HG03066 (cell line): ENCODE results near the gene GRM5.

Experiments
- ATAC-seq: cut with Tn5 transposase; IDR thresholded peaks from one replicate; pipeline ENCODE4 v1.9.1; 2021; ENCODE audit warnings: low read depth; ENCODE audit not compliant: unreplicated experiment

Gene GRM5

DNA sequence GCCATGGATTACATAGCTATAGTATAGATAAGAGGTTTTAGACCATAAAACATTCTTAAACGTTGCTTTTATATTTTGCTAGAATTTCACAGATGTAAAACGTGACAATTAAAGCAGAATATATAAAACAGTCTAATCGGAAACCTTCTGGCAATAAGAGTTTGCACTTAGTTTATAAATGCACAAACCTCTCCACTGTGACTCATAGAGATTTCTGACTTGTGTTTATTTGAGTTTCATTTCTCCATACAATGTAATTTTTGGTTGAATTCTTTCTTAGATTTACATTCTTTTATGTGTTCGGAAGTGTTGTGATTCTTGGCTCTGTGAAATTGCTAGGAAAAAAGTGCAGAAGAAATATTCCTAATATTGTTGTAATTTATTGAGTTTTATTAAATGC is 439.6 kb downstream of the GRM5 start:
- no peak for ATAC-seq

DNA sequence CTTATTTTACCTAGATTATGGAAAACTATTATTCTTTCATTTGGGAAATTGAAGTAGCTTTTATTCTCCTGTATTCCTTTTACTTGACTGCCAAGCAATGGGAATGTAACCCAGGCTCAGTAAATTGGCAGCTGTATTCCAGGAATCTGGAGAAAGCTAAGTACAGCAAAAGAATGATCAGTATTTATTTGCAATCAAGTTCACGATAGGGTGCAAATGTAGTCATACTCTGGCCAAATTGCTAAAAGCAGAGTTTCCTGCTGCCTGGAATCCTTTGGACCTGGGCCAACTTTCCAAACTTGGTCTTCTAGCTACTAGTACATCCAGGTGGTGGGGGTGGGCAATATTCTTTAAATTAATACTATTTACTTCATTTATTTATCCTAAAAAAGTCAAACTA is 442.3 kb downstream of the GRM5 start:
- ATAC-seq, result no peak

DNA sequence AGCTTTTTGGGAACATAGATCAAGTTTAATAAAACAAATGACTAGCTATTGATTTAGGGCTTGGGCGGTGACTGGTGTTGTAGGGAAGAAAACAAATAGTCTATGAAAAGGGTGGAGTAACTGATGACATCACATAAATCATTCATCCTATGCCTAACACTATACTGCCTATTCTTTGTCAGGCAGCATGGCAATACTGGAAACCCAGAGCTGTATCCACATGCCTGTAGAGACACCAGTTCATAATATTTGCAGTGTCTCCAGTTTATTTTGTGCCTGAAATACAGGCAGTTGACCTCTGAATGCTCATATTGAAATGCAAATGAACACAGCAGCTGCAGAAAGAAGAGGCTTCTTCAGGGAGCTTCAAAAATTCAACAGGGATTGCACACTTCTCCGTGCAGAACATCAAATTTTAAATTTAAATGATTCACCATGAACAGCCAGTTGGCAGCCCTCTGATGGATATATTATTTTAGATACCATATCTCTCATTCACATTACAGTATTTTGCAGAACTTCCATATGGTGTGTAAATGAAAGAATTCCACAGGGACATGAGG is 445.1 kb downstream of the GRM5 start:
- no peak for ATAC-seq

DNA sequence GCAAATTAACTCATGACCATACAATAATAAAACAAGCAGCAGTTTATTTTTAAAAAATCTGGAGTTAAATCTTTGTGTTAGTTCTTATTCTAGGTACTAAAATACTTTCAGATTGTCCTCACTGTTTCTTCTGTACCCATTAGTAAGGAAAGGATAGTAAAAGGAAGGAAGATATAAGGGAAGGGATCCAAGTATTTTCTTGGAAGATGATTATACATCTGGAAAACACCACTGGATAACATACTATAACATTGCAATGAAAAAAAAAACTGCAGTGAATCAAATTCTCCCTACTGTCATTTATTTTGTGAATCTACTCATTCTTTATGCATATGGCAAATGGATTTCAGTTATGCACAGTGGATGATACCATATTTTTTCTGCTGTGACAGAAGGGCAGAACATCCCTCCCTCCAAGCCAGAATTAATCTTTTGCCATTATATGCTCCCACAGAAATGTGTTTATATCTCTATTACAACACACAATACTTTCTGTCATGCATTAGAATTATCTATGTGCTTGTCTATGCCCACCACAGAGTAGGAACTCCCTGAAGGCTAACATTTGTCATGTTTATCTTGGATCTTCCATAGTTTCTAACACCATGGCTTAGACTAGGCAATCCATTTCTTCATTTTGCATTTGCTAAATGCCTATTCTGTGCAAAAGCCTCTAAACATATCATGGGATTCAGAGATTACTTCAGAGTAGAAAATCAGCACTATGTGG is 446.0 kb downstream of the GRM5 start:
- ATAC-seq, result no peak

DNA sequence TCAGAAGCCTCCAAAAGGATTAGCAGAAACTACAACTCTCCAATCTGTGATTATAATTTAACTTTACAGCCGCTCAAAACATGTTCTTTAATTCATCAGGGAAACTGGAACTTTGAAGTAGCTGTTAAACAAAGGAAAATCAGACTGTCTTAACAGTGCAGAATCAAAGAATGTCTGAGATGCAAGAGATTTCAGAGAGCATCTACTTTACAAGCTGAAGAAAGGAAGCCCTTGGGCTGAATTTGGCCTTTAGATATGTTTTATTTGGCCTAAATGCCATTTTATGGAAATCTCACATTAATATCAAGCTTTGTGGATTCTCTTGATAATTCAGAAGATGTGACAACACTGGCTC is 446.7 kb downstream of the GRM5 start:
- no peak for ATAC-seq

DNA sequence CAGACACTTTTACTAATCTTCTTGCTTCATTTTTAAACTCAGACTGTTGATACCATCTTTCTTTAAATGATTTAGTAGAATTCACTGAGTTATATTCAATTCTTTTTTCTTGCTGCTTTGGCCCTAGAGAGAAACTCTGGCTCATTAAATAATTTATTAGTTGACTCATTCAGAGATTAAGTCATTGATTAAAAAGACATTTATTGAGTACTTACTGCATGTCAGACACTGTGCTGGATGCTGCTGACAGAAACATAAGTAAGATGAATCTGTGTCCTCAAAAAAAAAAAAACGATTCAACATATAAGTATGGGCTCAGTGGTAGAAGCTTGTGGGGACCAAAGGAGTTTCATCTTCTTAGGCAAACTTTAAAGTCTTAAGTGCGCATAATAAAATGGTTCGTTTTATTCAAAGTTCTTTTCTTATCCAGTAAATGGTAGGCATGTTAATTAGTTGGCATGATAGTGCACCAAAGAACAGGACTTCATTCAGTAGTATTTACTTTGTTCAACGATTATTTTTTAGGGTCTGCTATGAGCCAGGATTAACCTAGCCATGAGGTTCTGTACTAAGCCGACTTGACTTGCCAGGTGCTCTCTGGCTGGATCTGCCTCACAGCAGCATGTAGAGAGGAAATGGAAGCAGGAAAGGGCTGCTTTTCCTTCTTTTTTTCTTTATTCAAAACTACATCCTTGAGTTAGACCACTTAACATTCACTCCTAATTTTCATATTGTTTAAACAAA is 447.3 kb downstream of the GRM5 start:
- ATAC-seq, result no peak

DNA sequence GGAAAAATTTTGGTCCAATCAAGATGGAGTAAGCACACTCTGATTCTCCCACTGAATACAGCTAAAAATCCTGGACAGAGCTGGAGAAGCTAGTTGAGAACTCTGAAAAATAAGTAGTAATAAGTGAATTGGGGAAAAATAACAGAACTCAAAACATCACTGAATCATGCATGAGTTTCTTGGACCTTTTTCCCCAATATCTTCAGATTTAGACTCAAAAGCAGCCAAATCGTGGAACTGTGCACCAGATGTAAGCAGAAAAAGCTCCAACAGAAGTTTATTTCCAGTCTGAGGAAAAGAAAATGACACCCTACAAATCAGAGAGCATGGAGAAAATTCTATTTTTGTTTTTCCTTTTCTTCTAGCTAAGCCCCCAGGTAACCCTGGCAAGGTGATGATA is 448.6 kb downstream of the GRM5 start:
- no peak for ATAC-seq

DNA sequence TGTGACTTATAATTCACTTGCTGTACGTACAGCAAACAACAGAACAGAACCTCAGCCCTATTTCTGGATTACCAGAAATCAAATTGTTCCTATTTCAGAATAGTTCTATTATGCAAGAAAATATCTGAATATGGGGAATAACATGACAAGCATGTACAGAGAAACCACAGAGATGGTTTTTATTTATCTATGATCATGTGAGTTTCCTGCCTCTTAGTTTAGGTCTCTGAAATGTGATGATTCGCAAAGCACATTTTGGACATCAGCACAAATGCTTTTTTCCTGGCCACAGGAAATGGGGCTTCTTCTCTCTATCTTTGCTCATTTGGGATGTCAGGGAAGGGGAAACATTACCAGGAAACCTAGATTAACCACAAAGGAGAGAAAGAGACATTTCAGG is 461.5 kb downstream of the GRM5 start:
- ATAC-seq, result no peak

DNA sequence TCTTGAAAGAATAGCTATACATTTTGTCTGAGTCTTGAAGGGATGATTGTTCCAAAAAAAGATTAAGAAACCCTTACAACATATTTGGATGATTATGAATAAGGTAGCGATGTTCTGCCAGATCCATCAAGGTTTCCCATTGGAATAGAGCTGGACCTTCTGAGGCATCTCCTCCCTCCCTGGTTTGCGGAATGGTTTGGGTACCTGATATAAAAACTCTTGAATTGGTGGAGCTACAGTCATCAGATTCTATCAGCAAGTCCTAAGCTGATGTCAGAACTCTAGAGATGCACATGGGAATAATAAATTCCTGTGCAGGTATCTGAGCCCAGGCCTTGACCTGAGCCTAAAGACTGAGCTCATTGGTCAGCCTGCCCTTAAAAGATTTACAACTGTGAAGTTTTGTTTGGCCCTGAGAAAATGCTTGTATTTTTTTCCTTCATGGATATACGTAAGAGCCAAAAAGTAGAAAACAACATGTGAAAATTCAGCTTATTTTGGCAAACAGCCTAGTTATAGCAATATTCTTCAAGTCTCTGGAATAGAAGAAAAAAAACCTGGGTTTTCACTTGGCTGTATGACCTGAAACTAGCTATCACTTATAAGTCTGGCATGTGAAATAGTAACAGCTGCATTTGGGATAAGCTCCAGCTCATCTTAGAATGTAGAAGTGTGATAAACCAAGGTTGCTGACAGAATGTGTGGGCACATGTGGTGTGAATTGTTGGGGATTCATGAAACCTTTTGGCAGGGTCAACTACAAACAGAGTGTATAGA is 462.5 kb downstream of the GRM5 start:
- ATAC-seq, result no peak

DNA sequence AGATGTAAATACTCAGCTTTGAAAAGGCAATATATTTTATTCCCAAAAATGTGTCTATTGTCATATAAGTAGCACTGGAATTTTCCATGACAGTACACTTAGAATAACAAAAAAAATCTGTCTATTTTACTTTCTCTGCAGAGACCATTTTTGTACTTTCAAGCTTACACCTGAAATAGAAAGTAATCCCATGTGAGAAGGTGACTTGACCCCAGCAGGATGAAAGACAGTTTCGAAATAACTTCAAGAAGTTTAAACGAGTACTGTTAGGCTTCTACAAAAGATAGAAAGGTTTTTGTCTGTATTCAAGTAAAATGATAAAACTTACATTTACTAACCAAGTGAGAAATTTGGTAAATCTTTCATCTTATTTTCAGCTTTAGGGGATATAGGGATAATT is 468.4 kb downstream of the GRM5 start:
- ATAC-seq, result no peak

DNA sequence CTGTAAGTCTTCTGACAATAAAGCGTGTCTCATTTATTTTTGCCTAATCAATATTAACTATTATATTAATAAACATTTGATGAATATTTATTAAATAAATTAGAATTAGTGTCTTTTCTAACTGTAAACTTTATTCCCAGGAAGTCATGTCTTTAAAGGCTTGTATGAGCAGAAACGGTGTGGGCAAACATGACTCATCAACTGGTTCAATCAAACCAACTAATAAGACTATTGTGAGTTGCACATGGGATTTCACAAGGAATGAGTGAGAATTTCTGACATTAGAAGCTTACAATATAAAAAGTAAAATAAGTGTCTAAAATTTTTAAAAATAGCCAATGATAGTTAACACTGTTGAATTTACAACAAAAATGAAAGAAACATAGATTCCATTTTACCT is 469.0 kb downstream of the GRM5 start:
- no peak for ATAC-seq

DNA sequence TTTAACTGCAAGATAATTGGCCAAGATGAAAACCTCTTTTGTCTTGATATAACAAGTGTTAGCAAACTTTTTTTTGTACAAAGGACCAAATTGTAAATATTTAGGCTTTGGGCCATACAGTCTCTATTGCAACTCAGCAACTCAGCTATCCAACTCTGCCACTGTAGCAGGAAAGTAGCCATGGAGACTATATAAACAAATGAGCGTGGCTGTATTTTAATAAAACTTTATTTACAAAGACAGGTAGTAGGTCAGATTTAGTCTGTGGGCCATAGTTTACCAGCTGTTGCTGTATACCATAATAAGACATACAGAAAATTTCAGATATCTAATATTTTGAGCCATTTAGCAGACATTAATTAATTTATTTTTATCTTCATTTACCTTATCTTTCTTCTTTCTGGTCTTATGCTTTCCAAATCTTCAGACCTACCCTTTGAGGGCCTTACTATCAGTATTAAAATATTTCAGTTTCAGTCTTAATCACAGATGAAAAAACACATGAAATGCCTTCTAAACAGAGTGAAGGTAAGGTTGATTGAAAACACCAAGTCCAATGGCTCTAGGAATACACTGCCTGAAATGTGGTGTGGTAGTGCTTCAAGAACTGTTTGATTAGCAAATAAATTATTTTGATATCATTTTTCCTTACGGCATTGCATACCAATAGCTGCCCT is 471.4 kb downstream of the GRM5 start:
- no peak for ATAC-seq

DNA sequence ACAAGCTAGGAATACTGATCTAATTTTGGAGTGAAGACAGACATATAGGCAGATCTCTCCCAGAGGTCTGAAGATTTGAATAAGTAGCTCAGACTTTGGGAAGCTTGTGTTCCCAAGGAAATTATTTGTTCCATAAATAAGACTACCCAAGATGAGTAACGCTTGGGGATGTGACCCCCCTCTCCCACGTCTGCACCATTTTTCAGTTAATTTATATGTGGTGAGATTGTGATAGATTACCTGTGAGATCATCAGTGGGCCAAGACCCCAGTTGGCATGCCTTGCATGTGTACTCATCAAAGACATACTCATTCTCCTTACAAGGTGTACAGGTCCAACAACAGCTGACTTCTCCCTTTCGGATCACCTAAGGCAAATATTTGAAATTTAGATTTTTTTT is 475.4 kb downstream of the GRM5 start:
- ATAC-seq, result no peak

DNA sequence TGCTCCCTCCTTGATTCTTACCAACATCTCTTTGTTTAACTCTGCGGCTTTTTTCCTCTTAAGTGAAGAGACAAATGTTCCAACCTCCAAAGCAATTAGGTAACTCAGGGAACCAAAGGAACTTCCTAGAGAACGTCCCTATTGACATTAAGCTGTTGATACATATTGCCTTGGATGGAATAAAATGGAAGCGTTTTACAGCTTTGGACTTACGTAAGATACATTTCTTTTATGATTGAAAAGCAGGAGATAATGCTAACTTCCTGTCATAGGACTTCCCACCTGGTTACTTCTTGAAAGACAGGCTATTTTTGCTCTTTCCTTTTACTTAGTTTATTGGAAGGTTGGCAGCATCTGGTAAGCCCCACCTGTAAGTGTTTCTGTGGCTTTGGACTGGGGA is 482.5 kb downstream of the GRM5 start:
- ATAC-seq, result no peak

DNA sequence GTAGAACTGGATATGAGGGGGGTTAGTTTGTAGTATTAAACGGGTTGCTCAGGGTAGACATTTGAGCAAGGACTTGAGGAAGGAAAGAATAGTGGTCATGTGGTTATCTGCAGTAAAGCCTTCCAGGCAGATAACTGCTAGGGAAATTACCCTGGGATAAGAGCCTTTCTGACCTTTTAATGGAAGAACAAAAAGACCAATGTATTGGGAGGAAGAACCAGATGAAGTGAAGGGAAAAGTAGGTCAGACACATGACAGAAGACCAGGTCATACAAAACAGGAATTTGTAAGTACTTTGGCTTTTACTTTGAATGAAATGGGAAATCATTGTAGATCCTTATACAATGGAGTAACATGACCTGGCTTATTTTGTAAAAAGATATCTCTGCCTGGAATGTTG is 486.3 kb downstream of the GRM5 start:
- ATAC-seq, result no peak

DNA sequence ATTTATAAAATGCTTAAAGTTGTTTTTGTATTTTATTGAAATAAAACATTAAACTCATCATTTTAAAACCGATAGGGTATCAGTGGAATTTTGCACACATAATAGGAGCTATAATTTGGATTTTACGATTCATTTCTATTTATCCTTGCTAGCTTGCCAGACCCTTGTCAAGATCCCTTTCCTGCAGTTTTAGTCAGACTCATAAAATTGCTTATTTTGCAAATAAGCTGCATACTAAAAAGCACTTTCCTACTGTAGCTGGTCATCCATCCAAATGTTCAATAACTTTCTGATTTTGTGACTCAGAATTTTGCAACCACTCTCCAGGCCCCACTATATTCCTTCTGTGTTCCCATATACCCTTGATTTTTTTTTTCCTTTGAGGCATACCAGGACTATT is 489.0 kb downstream of the GRM5 start:
- no peak for ATAC-seq

DNA sequence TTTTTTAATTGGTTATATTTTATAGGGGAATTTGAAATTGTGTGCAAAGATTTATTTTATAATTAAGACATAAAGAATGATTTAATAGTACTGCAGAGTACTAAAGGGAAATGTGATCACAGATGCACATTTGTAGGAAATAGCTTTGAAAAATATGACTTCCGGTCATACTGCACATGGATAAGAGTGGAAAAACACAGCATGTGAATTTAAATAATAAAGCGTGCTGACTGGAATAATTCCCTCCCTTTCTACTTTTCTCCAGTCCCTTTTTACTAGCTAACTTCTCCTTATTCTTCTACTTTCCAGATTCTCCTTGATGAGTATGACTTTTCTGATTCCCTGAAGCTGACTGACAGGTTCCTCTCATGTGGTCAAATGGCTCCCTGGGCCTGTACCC is 489.9 kb downstream of the GRM5 start:
- ATAC-seq, result no peak

DNA sequence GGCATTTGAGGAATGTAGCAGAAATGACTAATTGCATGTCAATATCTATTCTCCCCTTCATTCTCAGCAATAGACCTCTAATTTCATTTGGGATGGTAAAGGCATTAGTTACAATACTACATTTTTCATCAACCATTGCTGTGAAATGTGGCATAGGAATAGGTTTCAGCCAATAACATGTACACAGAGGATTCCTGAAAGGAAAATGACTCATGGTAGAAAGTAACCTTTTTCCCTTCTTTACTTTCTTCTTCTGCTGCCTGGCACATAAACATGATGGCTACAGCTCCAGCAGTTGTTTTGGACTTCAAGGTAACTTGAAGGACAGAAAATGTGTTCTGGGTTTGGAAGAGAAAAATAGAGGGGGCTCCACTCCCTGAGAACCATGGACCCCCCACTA is 496.4 kb downstream of the GRM5 start:
- ATAC-seq, result no peak

DNA sequence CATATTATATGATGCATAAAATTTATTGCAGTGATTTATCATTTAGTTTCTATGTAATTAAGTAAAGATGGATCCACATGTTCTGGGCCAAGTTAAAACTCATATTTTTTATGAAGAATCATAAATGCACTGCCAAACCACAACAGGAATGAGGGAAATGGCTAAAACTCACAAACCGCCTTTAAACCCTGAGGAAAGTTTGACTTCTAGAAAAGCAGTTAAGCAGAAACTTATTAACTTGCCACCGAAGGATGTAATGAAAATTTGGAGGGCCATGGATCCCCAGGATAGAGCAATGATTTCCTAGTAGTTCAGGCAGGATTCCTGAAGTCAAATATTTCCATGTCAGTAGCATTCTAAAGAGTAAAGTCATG is 510.0 kb downstream of the GRM5 start:
- no peak for ATAC-seq

DNA sequence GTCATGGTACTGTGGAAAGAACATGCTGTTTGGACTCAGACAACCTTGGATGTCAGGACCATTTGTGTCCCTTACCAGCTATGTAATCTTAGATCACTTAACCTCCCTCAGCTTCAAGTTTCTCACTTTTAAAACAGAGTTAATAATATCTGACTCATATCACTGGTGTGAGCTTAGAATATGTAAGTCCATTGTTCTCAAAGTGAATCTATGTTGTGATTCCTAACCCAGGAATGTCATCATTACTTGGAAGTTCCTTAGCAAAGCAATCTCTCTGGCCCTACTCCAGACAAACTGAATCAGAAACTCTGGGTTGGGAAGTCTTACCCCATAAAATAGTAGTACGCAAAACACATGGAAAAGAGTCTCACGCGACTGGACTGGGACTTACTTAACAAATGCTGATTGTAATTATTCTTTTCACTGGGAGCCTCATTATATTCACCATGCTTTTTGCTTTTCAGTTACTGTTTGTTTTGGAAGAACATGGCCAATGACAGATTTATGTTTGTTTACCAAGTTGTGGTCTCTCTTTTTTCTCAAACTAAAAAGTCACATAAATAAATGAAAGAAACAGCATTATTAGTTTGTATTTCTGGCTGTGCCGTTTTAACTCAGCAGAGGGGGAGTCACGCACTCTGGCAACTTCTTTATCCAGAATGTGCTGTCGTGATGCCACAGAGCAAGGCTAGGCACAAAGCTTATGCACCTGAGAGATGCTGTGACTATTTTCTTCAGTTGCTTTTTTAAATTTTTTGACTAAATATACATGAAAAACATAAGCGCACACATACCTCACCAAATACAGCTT is 510.6 kb downstream of the GRM5 start:
- ATAC-seq, result no peak
